SU-DHL-6 (cell line): ENCODE data around the gene SFT2D3.

ENCODE experiments used
- CTCF ChIP-seq: fragments of 200-600 bp; sonication (generic); IDR thresholded peaks from one replicate; pipeline ENCODE4 v1.5.1; 2017; ENCODE audit warnings: antibody characterized with exemption, mild to moderate bottlenecking, low read length, moderate library complexity; ENCODE audit not compliant: insufficient read depth, poor library complexity, severe bottlenecking
- EZH2phosphoT487 ChIP-seq: fragments of 200-600 bp; sonication (generic), shearing (Covaris generic); conservative IDR thresholded peaks from 2 replicates; pipeline ENCODE4 v1.6.1; 2018; ENCODE audit warnings: mild to moderate bottlenecking, antibody characterized with exemption, low read length, moderate library complexity, mixed read lengths

GRCh38 chr2:127721978-127722355, 20.7 kb downstream of the SFT2D3 start:
- TF ChIP-seq CTCF (no peak), EZH2phosphoT487 (no peak)
